Cardiac fibroblast (primary cell): Measurements from ENCODE around the gene OR1K1.

Source experiments
- DNase-seq, 2 donors: peaks; one replicate each; pipeline versions ENCODE4 v3.0.0 to v3.0.0-alpha.2; 2010; ENCODE audit warnings: low read depth in 2 of 2
- H3K4me3 ChIP-seq, 2 donors: replicated peaks in 1 of 2; 1 replicate in 1 of 2; 2 replicates in 1 of 2; pipeline ENCODE4 v1.5.1; 2011; ENCODE audit warnings: low read depth in 2 of 2, low read length in 2 of 2, mild to moderate bottlenecking in 2 of 2, moderate library complexity in 1 of 2
- TF ChIP-seq, protein P1 (sequence below): IDR thresholded peaks from one replicate; pipeline ENCODE4 v1.5.1; 2011; ENCODE audit warnings: low read depth, mild to moderate bottlenecking, low read length, inconsistent platforms

The OR1K1 gene

DNA sequence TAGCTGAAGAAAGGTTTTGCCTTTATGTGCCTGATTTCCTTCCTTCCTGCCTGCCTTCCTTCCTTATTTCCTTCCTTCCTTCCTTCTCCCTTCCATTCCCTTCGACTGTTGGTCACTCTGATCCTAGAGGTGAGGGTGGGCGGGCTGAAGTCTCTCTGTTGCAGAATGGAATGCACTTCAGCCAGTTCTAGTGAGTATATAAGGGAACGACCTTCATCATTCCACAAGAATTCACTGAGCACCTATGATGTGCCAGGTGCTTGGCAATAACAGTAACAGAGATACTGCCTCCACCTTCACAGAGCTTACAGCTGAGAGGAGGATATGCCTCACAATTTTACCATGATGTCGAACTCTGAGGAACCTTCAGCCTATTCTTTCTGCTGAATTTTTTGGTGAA lies 19.9 kb upstream of the OR1K1 start:
- DNase-seq = no peak
- TF ChIP-seq, protein P1, sequence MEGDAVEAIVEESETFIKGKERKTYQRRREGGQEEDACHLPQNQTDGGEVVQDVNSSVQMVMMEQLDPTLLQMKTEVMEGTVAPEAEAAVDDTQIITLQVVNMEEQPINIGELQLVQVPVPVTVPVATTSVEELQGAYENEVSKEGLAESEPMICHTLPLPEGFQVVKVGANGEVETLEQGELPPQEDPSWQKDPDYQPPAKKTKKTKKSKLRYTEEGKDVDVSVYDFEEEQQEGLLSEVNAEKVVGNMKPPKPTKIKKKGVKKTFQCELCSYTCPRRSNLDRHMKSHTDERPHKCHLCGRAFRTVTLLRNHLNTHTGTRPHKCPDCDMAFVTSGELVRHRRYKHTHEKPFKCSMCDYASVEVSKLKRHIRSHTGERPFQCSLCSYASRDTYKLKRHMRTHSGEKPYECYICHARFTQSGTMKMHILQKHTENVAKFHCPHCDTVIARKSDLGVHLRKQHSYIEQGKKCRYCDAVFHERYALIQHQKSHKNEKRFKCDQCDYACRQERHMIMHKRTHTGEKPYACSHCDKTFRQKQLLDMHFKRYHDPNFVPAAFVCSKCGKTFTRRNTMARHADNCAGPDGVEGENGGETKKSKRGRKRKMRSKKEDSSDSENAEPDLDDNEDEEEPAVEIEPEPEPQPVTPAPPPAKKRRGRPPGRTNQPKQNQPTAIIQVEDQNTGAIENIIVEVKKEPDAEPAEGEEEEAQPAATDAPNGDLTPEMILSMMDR = no peak
- H3K4me3 ChIP-seq = no peak overlapping the region

DNA sequence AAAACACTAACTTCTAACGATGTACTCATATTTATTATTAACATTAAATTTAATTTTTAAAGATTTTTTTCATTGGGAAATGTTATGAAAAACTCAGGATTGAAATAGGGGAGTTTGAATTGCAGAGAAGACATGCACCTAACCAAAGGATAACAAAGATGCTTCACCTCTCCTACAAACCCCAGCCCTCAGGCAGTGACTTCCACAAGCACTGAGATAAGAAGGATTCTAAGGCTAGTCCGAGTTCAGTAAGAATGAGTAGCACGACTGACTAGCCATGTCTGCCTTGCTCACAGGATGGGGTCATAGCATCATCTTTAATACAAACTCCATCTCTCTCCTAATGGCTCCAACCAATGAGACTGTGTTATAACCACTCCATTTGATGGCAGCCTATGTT lies 18.3 kb upstream of the OR1K1 start:
- no peak for DNase-seq
- TF ChIP-seq, protein P1 = no peak
- no peak overlapping the region for H3K4me3 ChIP-seq

DNA sequence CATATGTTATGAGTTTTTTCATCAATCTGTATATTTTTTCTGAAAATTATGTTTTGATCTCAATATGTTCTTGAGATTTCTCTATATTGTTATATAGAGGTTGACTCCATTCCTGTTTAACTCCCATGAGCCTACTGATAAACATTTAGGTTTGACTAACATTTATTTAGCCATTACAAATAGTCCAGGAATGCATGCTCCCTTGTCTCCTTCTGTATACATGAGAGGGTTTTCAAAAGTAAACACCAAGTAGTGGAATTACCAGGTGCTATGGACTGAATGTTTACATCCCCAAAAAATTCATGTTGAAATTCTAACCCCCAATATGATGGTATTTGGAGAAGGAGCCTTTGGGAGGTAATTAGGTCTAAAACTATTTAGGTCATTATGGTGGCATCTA lies 14.7 kb upstream of the OR1K1 start:
- TF ChIP-seq, protein P1 = no peak
- no peak overlapping the region for H3K4me3 ChIP-seq
- DNase-seq = peak in 1 of 2 donors; percentile 5

DNA sequence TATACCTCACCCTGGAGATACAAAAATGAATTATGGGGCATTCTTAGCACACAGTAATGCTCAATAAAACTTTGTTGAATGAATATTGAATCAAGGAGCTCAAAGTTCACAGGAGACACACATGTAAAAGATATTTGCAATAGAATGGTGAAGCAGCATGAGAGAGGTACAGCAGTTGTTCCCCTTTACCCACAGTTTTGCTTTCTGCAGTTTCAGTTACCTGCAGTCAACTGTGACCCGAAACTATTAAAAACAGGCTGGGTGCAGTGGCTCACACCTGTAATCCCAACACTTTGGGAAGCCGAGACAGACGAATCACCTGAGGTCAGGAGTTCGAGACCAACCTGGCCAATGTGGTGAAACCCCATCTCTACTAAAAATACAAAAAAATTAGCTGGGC lies 13.6 kb upstream of the OR1K1 start:
- TF ChIP-seq, protein P1 = no peak
- no peak for DNase-seq
- no peak overlapping the region for H3K4me3 ChIP-seq

DNA sequence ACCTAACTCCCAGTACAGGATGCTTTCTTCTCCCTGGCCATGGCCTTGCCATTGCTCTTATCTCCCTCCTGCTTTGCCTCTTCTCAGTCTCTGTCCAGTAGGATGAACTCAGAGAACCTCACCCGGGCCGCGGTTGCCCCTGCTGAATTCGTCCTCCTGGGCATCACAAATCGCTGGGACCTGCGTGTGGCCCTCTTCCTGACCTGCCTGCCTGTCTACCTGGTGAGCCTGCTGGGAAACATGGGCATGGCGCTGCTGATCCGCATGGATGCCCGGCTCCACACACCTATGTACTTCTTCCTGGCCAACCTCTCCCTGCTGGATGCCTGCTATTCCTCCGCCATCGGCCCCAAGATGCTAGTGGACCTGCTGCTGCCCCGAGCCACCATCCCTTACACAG lies 11.1 kb upstream of the OR1K1 start, which contains the start of gene OR5C1:
OR5C1 (plus strand) TSS at position 103 of the 400 bp plus-strand sequence; CDS start at position 103, 0 bp downstream.
- no peak within 1 kb of the TSS for H3K4me3 ChIP-seq
- DNase-seq = no peak
- TF ChIP-seq, protein P1 = no peak

DNA sequence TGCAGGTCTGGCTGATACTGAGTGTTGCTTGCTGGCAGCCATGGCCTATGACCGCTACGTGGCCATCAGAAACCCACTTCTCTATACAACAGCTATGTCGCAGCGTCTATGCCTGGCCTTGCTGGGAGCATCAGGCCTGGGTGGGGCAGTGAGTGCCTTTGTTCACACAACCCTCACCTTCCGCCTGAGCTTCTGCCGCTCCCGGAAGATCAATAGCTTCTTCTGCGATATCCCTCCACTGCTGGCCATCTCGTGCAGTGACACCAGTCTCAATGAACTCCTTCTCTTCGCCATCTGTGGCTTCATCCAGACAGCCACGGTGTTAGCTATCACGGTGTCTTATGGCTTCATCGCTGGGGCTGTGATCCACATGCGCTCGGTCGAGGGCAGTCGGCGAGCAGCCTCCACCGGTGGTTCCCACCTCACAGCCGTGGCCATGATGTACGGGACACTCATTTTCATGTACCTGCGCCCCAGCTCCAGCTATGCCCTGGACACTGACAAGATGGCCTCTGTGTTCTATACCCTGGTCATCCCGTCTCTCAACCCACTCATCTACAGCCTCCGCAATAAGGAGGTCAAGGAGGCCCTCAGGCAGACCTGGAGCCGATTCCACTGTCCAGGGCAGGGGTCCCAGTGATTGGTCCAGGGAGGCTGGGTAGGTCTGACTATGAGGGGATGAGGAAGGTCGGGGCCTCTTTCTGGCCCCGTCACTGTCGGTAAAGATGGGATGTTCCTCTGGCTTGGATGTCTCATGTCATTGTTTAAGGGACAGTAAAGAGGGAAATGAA lies 10.5 kb upstream of the OR1K1 start:
- TF ChIP-seq, protein P1 = no peak

More for the DNA sequence above, 10.5 kb upstream of the OR1K1 start:
- H3K4me3 ChIP-seq = no peak overlapping the region
- DNase-seq = no peak
